ENCODE results near the gene ERAP2.

- TF ChIP-seq POLR2A (IDR thresholded peaks at IDR 0.05): no peak
- TF ChIP-seq, protein P1, sequence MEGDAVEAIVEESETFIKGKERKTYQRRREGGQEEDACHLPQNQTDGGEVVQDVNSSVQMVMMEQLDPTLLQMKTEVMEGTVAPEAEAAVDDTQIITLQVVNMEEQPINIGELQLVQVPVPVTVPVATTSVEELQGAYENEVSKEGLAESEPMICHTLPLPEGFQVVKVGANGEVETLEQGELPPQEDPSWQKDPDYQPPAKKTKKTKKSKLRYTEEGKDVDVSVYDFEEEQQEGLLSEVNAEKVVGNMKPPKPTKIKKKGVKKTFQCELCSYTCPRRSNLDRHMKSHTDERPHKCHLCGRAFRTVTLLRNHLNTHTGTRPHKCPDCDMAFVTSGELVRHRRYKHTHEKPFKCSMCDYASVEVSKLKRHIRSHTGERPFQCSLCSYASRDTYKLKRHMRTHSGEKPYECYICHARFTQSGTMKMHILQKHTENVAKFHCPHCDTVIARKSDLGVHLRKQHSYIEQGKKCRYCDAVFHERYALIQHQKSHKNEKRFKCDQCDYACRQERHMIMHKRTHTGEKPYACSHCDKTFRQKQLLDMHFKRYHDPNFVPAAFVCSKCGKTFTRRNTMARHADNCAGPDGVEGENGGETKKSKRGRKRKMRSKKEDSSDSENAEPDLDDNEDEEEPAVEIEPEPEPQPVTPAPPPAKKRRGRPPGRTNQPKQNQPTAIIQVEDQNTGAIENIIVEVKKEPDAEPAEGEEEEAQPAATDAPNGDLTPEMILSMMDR (IDR thresholded peaks at IDR 0.05): no peak
These were observed 4.3 kb downstream of the ERAP2 start for GRCh38 chr5:96880444-96881164.
